ENCODE measurements around the gene FBXW4.

The FBXW4 gene, protein sequence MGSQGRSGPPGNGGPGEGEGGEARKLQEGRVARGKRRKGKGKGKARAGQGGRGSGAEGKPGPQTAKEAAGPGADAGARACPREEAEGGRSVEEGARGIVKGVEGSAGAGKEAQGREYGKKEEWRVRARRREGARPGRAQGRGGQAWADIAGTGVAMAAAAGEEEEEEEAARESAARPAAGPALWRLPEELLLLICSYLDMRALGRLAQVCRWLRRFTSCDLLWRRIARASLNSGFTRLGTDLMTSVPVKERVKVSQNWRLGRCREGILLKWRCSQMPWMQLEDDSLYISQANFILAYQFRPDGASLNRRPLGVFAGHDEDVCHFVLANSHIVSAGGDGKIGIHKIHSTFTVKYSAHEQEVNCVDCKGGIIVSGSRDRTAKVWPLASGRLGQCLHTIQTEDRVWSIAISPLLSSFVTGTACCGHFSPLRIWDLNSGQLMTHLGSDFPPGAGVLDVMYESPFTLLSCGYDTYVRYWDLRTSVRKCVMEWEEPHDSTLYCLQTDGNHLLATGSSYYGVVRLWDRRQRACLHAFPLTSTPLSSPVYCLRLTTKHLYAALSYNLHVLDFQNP

DNA sequence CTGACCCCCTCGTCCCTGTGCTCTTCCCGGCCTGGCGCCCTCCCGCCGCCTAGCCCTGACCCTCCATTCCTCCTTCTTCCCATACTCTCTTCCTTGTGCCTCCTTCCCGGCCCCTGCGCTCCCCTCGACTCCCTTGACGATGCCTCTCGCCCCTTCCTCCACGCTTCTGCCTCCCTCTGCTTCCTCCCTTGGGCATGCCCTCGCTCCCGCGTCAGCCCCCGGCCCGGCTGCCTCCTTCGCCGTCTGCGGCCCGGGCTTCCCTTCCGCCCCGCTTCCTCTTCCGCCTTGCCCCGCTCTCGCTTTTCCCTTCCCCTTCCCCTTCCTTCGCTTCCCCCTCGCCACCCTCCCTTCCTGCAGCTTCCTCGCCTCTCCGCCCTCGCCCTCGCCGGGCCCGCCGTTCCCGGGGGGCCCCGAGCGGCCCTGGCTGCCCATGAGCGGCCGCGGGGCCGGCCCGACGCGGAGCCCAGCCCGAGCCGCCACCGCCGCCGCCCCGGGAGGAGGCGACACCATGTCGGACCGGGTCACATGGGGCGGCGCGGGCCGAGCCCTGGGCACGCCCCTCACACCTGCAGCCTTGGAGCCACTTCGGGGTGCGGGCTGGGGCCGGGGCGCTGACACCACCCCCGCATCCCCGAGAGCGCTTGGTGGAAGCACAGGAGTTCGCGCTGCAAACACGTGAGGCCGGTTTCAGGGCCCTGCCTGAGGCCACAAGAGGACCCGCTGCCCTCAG lies at the start of gene FBXW4:
FBXW4 (minus strand) TSS at position 497 of the 730 bp plus-strand sequence; CDS start at position 432, 65 bp downstream.
- peak; percentile 41 to 74 for DNase-seq (ENCODE audit: low read depth in 2 of 2)

DNA sequence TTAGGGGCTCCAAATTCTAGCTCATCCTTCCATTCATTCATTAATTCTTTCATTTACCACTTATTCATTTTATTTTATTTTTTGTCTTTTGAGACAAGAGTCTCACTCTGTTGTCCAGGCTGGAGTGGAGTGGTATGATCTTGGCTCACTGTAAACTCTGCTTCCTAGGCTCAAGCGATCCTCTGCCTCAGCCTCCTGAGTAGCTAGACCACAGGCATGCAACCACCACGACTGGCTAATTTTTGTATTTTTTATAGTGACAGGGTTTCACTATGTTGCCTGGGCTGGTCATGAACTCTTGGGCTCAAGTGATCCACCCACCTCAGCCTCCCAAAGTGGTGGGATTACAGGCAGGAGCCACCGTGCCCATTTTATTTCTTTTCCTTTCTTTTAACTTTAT lies 49.3 kb upstream of the FBXW4 start:
- no peak for DNase-seq (ENCODE audit: low read depth in 2 of 2)

DNA sequence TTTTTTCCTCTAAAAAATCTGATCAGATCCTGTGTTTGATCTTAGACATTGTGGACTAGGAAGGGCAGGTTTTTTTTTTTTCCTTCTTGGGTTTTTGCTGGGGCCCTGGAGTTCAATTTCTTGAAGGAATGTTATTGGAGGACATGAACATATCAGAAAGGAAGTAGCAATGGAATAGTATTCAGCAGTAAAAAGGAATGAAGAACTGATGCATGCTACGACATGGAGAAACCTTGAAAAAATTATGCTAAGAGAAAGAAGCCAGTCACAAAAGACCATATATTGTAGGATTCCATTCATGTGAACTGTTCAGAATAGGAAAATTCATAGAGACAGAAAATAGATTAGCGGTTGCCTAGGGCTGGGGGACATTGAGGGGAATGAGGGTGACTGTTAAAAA lies 47.0 kb upstream of the FBXW4 start:
- no peak for DNase-seq (ENCODE audit: low read depth in 2 of 2)

DNA sequence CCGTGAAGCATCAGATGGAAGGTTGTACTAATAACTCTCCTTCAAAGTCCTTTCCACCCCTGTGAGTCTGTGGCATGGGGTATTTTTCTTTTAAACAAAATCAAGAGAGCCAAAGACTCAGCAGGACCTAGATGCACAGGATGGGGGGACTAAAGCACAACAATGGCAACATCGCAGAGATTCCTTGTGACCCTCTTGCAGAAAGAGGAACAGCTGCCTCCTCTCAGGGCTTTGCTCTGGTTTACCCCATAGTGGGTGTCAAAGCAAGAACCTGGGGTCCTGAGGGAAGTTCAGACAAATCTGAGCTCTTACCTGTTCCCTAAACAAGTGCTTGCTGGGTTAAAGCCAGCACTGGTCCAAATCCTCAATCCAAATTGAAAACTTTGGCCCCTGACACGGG lies 41.7 kb upstream of the FBXW4 start:
- DNase-seq (ENCODE audit: low read depth in 2 of 2), result no peak

DNA sequence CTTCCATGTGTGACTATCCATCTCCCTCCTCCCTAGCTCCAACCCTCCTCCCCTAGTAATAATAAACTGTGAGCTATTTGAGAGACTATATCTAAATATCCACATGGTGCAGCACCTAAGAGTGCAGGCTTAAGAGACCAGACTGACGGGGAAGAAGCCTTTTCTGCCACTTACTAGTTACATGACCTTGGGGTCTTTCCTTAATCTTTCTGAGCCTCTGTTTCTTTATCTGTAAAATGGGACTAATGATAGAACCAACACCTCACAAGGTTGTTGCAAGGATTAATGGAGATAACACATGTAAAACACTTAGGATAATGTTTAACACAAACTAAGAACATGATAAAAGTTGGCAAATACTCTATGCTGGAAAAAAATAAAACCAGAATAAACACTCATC lies 37.1 kb upstream of the FBXW4 start:
- DNase-seq (ENCODE audit: low read depth in 2 of 2), result no peak

DNA sequence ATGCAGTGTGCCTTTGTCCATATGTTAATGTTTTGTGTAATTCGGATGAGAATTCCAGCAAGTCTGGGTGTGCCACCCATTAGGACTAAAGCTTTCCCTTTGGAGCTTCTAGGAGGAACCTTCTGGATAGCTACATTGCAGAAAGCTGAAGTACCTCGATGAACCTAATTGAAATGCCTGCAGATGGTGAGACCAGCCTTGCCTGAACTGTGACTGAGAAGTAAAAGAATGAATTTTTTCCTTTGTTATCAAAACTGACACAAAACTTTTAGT lies 31.1 kb upstream of the FBXW4 start:
- no peak for DNase-seq (ENCODE audit: low read depth in 2 of 2)

DNA sequence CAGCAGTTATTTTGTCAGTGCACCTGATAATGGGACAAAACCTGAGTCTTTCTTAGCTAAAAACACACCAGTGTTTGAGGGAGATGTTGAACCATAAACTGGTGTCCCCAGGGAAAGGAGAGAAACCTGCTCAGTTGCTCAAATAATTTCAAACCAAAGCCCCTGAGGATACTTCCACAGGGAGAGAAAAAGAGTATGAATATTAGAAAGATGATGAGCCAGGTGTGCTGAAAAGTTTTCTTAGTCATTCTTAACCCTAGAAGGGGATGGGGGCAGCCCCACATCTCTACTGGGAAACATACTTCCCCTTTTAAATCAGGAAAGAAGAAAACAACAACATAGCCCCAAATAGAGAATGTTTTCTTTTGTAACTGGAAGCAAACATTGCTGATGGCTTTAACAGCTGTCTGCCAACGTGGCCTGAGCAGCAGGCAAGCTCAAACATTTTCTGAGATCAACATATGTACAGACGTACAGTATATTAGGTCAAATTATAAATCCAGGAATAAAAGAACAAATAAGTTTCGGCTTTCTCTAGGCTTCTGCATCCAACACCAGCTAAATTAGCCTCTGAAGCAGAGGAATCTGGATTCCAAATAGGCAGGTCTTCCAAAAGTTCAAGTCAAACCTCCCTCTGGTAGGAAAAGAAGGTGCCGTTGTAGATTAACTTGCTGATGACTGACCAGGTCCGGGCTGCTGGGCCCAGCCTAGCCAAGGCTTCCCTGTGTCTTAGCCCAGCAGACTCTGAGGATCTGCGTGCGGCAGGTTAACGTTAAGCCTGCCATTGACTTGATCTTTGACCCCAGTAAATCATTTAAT lies 30.5 kb upstream of the FBXW4 start:
- no peak for DNase-seq (ENCODE audit: low read depth in 2 of 2)

DNA sequence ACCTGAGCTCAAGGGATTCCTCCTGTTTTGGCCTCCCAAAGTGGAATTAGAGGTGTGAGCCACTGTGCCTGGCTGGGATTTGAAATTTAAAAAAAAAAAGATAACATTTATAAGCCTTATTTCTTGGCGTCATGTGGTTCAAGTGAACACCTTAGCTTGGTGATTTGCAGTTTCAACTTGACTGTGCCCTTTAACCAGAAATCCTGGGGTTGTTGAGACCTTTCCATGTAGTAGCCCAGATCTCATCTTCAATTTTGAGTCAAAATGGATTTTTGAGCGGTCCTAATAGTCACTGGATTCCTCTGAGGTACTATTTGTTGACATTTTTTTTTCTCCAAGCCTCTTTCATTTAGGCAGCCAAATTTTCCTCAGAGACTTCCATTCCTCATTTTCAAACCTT lies 29.5 kb upstream of the FBXW4 start:
- DNase-seq (ENCODE audit: low read depth in 2 of 2), result no peak

DNA sequence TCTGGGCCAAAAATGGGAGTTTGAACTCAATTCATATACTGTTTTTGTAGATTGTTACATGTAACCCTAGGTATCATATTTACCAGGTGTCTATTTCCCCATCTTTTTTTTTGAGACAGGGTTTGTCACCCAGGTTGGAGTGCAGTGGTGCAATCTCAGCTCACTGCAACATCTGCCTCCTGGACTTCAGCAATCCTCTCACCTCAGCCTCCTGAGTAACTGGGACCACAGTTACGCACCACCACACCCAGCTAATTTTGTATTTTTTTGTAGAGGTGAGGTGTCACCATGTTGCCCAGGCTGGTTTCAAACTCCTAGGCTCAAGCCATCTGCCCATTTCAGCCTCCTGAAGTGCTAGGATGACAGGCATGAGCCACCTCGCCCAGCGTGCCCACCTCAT lies 28.2 kb upstream of the FBXW4 start:
- no peak for DNase-seq (ENCODE audit: low read depth in 2 of 2)

DNA sequence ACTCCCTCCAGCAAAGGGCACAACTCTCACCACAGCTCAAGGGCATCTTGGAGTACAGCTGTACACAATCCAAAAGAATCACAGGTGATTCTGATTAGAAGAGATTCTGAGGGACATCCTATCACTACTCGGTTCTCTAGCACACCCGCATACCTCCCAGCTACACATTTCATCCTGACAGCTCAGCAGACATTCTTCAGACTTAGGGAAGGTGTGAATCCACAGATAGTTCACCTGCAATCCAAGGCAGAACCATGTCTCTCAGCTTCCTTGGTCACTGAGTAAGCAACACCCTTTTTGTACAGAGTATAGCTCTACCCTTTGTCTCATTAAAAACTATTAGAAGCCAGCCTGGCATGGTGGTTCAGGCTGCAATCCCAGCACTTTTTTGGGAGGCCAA lies 26.8 kb upstream of the FBXW4 start:
- DNase-seq (ENCODE audit: low read depth in 2 of 2), result no peak

DNA sequence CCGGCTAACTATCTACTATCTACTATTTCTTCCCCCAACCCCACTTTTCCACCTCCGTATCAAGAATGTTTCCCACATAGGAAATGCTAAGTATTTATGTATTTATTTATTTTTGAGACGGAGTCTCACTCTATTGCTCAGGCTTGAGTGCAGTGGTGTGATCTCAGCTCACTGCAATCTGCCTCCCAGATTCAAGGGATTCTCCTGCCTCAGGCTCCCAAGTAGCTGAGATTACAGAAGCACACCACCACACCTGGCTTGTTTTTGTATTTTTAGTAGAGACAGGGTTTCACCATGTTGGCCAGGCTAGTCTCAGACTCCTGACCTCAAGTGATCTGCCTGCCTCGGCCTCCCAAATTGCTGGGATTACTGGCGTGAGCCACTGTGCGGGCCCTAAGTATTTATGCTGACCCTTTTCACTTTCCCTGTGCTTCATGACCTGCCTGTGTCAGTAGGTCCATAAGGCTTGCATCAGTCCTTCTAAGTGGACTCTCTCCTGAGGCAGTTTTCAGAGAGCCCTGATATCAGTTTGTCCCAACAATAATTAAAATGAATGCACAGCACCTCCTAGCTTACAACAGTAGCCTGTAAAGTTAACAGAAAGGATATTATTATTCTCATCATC lies 25.7 kb upstream of the FBXW4 start:
- DNase-seq (ENCODE audit: low read depth in 2 of 2), result no peak

DNA sequence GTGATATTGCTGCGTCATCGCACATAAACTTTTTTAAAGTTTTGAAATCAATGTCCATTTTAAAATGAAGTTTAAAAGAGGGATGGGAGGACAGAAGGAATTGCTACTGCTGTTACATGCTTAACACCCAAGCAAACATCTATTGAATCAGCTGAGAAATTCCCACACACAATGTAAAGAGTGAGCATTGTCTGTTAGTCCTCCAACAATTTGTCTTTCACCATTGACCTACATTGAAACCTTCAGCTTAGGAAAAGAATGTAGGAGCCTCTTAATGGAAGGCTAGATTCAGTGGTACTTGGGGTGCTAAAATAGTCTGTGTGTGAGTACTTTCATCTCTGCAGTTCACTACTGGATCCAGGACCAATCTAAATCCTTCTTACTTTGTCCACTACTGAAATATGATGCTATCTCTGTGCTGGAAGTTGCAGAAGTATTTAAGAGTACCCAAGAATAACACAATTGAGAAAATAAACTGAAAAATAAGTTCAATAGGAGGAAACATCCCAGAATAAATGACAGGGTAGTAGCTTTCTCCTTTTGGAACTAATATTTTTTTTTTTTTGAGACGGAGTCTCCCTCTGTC lies 23.8 kb upstream of the FBXW4 start:
- no peak for DNase-seq (ENCODE audit: low read depth in 2 of 2)

DNA sequence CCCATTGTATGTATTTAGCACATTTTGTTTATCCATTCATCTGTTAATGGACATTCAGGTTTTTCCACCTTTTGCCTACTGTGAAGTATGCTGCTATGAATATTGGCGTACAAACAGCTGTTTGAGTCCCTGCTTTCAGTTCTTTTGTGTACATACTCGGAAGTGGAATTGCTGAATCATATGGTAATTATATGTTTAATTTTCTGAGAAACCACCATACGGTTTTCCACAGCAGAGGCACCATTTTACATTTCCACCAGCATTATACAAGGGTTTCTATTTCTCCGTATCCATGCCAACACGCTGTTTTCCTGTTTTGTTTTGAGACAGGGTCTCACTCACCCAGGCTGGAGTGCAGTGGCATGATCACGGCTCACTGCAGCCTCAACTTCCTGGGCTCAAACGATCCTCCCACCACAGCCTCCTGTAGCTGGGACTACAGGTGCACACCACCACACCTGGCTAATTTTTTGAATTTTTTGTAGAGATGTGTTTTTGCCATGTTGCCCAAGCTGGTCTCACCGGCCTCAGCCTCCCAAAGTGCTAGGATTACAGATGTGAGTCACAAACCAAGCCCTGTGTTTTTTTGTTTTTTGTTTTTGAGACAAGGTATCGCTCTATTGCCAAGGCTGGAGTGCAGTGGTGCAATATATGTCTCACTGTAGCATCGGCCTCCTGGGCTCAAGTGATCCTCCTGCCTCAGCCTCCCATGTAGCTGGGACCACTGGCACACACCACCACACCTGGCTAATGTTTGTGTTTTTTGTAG lies 22.1 kb upstream of the FBXW4 start:
- no peak for DNase-seq (ENCODE audit: low read depth in 2 of 2)

DNA sequence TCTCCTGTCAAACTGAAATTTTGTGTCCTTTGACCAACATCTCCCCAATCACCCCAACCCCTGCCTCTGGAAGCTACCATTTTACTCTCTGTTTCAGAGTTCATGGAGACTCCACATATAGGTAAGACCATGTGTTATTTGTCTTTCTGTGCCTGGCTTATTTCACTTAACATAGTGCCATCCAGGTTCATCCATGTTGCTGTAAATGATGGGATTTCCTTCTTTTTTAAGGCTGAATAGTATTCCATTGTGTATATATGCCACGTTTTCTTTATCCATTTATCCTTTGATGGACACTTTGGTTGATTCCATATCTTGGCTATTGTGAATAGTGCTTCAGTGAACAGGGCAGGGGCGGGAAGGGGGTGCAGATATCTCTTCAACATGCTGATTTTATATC lies 18.0 kb upstream of the FBXW4 start:
- no peak for DNase-seq (ENCODE audit: low read depth in 2 of 2)

DNA sequence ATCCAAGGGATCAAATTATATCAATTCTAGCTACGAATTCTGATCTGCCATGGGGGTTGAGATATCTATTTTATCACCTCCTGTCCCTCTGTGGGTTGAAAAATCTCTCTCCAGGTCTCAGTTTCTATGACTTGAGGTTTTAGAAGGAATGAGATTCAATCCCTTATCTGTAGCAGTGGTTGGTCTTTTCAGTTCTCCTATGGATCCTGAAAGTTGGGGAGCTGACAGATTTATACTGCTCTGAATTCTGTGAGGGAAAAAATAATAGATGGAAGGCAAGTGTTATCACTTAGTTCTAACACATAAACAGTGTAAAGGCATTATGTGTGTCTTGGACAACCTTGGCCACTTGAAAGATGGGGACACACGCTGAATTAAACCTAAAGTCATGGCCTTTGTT lies 15.8 kb upstream of the FBXW4 start:
- DNase-seq (ENCODE audit: low read depth in 2 of 2), result no peak

DNA sequence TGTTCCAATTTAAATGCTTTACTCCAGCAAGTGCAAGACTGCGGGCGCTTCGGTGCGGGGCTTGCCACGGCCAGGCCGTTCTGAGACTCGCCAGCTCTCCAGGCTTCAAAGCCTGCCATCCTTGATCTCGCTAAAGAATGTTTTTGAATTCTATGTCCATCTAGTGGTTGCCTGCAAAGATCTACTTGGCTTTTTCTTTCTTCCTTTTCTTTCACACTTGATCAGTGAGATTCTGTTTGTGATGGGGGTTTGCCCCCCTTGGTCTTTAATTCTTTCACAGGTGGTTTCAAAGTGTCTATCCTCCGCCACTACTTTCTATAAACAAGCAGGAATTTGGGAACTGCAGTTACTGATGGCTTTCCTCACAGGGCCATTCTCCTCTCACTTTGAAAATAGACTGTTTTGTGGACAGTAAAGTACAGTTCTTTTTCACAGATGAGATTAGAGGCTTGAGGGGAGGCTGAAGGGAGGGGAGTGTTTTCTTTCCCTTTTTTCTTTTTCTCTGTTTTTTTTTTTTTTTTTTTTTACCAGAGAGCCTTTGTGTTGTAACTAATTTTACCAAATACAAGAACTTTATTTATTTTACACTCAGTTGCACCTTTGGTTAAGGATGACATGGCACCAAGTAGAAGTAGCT lies 15.2 kb upstream of the FBXW4 start:
- DNase-seq (ENCODE audit: low read depth in 2 of 2), result no peak

DNA sequence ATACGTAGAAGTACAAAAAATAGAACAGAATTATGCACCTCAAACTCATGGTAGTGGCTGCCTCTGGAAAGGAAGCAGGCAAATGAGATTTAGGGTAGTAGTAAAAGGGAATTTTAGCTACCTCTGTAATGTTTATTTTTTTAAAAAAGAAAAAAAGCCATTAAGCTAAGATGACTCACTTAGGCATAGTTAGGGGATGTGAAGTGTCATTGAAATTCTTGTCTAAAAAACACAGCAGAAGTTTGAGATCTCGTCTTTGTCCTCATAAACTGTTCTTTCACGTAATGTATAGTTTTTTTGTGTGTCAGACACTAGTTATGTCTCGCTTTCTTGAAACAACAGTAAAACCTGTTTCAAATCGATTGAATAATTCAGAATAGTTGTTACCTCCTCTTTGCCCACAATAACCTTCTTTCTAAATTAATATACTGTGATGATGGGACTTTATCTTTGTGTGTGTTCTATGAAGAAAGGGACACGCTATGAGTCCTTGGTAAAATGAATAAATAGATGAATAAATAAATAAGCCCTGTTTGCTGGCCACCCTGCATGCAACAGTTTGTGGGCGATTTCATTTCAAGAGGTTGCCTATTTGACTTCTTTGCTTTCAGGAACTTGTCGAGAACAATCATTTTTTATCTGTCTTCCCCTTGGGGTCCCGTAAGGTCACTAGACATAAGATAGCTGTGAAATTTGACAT lies 14.5 kb upstream of the FBXW4 start:
- no peak for DNase-seq (ENCODE audit: low read depth in 2 of 2)

DNA sequence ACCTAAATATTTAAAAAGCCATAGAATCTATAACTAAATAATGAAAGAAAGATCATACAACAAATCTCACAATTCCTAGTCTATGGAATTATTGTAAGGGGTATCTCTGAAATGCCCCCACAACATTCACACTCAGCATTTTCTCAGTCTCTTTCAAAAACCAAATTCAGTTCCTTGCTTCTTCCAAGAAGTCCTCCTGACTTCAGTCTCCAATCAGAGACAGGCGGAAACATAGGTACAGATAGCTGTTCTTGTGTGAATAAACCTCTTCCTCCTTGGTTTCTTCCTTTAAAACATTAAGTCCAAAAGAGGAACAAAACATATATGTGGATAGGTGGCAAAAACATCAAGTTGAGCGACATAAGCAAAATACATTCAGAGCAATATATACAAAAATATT lies 13.9 kb upstream of the FBXW4 start:
- DNase-seq (ENCODE audit: low read depth in 2 of 2), result no peak

DNA sequence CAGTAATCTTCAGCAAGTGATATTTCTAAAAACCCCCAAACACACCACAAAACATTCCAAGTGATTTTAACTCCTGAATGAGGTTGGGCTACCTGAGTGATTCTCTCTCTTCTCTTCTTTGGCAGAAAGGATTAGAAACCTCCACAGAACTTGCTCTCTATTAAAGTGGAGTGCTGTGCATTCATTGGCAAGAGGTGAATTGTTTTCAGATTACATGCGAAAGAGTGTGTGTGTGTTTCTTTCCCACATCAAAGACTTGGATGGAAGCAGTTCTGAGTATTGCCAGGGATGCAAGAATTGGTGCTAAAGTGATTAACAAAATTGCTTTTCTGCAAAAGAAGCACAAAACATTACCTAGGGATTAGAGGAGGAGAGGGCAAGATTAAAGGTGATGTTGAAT lies 13.1 kb upstream of the FBXW4 start:
- DNase-seq (ENCODE audit: low read depth in 2 of 2), result no peak

DNA sequence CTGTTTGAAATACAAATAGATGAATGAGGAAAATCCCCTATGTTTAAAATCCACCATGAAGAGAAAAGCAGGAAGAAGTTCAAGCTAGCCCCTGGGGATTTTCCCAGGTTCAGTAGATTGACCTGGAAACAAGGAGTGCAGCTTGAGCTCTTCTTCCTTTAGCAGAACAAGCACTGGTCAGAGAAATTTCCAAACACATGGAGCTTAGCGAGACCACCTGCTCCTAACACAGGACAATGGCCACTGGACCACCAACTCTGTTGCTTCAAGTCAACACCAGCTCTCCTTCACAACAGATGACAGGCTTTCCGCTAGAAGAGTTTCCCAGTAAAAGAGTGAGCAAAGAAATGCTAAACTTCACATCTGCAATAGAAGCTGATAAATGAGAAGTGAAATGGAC lies 9.4 kb upstream of the FBXW4 start:
- no peak for DNase-seq (ENCODE audit: low read depth in 2 of 2)
